GM21786 (cell line): ENCODE results near the gene HNRNPA1L2.
A peak's percentile ranks its signal among the peaks of the same experiment; 100 is the strongest.
"Not testable (repeated sequence)": the region's sequence is repeated elsewhere in the genome, so short reads cannot be mapped to it uniquely, and the experiment has no call there.

ENCODE experiments used
- ATAC-seq: cut with Tn5 transposase; IDR thresholded peaks from one replicate; pipeline ENCODE4 v1.9.1; 2021; ENCODE audit not compliant: unreplicated experiment

HNRNPA1L2 gene

DNA sequence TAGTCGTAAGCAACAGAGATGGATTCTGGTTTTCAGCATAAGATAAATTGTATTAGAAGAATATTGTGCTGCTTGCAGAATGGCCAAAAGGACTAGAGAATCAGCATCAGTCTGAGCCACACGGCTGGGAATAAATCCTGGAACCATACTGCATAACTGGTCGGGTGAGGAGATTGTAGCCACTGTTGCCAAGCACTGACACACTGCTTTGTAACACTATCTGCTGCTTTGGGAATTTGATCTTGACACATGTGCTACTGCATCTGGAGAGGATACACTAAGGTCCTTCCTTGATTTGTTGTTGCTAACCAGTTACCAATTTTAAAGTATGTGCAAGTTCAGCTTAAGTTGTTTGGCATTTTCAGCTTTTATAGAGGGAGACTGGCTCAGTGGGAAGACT, 1.9 kb downstream of the HNRNPA1L2 start:
- ATAC-seq = no peak

DNA sequence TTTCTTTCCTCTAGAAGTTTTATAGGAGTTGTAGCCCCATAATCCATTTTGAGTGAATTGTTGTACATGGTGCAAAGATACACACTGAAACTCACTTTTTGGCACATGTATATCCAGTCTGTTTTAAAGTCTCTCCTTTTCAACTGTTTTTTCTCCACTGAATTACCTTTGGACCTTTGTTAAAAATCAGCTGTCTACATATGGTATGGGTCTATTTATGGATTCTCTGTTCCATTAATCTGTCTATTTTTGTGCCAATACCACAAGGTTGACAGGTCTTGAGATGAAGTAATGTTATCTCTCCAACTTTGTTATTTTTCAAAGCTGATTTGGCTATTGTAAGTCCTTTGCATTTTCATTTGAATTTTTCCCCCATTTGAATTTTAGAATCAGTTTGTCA, 4.7 kb downstream of the HNRNPA1L2 start:
- no peak for ATAC-seq

DNA sequence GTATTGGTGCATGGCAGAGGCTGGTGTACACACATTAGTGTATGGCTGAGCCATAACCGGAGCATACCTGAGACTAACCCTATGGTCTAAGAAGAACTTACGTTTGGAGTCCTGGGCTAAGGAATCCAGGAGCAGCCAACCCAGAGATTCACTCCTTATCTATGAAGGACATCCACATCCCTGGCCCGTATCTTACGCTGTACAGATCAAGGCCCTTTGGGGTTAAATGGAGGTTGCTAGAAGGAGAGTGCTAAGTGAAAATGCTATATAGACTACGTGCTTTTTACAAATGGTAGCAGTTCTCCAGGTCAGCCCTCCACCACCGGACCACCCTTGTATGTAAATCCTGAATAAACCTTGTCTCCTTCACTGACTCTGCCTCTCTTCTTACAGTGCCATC, 8.5 kb downstream of the HNRNPA1L2 start:
- no peak for ATAC-seq

DNA sequence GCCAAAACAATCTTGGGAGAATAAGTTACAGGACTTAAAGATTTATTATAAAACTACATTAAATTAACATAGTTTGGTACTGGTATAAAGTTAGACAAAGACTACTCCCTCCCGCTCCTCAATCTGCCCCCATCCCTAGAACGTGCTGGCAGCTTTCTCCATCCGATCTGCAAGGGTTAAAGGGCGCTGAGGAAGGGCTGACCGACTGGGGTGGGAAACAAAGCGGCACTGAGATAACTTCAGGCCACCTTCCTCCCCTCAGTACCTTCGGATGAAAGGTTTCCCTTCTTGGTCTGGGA, 9.6 kb downstream of the HNRNPA1L2 start:
- peak; percentile 3 for ATAC-seq

DNA sequence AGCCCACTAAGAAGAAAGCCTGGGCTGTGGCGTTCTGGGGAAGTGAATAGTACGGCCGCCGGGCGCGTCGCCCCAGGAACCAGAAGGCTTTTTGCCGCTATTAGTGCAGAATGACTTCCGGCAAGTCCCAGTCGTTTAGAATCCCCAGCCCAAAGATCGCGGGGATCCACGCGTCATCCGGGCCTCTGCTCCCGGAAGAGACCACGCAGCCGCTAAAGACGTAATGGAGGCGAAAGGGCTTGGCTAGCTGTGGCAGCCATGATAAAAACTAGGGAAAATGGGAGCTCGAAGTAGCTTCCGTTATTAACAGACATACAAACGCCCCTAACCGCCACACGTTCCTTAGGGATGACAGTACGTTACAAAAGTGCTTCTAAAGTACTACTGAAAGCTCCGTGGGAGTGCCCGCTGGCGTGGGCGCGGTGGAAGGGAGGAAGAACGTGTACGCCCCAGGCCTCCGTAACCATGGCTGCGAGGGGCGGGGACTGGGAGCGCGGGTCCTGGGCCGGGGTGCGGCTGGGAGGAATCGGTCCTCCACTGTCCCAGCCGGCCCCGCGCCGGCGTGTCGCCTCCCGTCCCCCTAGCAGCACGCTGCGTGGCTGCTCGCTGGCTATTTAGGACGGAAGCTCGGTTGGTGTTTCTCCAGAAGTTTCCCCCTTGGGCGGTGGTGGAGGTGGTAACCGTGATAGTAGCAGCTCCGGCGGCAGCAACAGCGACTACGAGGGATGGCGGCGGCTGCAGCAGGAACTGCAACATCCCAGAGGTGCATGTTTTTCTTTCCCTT, 10.2 kb downstream of the HNRNPA1L2 start, which contains the start of gene SUGT1:
SUGT1 (plus strand) TSS at position 641 of the 784 bp plus-strand sequence; CDS start at position 726, 85 bp downstream.
- peak; percentile 93 for ATAC-seq

DNA sequence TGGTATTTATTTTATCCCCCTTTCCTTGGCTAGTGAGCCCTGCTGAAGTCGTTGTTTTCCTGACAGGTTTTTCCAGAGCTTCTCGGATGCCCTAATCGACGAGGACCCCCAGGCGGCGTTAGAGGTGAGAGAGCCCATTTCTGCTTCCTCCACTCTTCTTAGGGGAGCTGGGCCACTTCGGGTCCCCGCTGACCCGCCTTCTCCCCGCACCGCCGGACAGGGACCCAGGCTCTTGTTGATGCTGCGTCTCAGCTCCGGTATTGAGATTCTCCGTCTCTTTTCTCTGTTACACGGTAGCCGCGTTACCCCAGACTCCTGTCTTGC, 10.7 kb downstream of the HNRNPA1L2 start:
- peak; percentile 26 for ATAC-seq

DNA sequence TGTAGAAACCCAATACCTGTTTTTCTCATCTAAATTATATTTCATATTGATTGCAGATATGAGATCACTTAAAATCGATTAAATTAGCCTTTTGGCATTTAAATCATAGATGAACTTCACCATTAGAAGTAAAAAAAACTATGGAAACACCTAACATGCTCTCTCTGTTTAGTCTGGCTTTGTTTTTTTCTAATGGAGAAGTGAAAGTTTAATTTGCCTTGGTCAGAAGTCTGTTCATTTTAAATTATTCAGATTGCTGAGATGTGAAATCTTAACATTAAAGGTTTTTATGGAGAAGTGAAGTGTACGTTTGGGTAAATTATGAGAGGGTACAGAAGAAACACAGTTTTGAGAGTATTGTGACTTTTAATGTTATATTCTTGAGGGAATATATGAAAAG, 17.1 kb downstream of the HNRNPA1L2 start:
- ATAC-seq = no peak

DNA sequence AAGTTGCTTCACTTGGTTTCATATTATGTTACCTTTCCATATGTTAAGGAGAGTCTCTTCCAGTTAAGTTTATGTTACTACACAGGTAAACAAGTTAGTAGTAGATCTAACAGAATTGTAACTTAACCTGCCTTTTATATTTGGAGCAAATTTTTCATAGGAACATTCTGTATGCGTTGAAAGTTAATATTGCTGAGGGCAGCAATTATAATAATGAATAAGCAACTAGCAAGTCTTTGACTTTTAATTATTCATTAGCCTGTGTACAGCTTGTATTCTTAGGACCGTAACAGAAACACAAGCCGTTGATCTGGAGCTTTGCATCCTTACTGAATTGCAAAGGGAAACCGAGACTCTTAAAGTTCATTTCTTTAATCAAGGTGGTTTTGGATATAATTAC, 22.0 kb downstream of the HNRNPA1L2 start:
- ATAC-seq = no peak

DNA sequence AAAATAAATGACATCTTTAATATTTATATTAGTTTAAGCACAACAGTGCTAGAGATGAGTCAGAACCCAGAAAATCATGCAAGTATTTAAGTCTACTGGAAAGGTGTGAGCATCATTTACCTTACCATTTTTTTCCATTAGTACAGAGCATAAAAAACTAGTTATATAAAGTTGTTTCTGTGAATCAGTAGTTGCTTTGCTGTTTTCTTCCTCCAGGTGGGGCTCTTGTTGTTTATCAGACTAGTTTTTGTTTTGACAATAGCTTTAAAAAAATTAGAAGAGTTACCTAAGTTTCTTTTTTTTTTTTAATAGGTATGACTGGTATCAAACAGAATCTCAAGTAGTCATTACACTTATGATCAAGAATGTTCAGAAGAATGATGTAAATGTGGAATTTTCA, 23.1 kb downstream of the HNRNPA1L2 start:
- no peak for ATAC-seq

DNA sequence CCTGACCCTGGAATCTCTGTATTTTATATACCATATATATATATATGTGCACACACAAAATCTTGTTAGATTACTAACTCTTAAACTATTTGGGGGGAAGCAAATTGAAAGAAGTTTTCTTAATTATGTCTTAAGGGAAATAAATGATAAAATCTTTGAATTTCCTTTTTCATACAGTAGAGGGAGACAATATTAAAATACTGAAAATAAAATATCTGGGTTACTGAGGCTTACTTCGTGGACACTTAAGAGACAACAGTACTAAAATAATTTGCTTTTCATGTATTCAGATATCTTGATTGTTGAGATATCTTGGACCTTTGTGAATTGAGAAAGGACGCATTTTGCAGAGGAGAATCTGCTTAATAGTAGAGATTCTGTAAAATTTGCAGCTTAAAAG, 27.4 kb downstream of the HNRNPA1L2 start:
- no peak for ATAC-seq

DNA sequence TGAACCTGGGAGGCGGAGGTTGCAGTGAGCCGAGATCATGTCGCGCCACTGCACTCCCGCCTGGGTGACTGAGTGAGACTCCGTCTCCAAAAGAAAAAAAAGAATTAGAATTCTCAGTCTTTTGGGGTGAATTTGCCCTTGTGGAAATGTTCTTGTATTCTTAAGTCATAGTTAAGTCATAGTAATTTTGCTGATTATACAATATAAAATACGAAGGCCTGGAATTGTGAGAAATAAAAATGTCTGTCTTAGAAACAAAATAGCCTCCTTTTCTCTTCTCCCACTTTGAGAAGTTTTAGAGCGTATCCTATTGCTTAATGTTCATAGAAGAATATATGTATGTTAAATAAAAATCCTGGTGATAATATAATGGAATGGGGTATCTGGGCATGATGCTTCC, 28.5 kb downstream of the HNRNPA1L2 start:
- ATAC-seq = no peak

DNA sequence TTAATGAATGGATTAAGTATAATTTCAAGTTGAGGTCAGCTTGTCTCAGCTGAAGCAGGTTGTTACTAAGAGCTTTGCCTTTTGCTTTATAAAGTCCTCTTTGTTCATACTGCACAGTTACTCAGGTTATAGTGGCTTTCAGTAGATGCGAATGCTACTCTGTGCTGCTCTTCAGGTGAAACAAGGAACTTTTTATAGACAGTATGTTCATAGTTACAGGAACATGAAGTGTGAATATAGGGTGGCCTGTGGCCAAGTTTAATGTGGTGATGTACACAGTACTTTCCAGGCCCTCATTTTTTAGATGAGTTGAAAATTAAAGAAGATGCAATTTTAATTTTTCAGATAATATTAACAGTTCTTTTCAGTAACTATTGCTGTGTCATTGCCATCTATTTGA, 31.2 kb downstream of the HNRNPA1L2 start:
- ATAC-seq = no peak

DNA sequence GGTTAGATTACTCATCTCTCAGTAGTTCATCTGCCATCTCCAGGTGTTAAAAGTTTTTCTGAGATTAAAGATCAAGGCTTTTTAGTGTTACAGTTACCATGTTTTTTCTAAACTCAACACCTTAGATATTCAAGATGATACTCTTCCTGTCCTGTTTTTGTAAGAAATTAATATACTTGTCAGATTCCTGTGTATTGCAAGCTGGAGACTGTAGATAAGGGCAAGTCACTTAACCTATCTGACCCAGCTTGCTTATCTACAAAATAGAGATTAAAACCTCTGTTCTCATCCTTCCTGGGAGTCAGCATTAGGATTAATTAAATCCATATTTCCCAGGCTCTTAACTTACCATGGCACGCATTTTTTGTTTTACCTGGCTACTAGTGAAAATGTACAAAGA, 35.6 kb downstream of the HNRNPA1L2 start:
- no peak for ATAC-seq

DNA sequence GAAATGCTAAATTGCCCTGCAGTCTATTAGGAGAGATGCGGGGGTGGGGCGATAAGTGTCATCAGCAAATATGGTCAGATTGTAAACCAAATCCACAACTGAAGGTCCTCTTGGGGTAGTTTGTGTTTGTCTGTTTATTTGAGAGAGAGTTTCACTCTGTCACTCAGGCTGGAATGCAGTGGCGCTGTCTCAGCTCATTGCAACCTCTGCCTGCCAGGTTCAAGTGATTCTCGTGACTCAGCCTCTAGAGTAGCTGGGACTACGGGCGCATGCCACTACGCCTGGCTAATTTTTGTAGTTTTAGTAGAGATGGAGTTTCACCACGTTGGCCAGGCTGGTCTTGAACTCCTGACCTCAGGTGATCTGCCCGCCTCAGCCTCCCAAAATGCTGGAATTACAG, 43.6 kb downstream of the HNRNPA1L2 start:
- not testable (repeated sequence) for ATAC-seq

DNA sequence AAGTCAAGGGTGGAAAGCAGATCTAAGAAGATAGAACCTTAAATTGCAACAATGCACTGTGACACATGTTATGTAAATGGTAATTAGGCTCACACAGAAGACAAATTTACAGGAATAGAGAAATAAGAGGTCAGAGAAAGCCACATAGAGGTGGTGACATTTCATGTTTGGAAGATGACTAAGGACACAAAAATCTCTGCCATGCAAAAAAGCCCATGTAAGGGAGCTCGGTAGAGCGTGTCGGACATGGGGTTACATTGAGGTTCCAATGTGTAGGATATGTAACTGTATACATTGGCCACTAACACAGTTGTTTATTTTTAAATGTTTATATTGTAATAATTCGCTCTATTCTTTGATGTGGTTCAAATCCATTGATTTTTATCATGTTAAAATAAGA, 44.1 kb downstream of the HNRNPA1L2 start:
- no peak for ATAC-seq
